Hypothalamus (tissue), 51 donors: ENCODE data around the gene PCDHGA12.

Experiments
- DNase-seq, 51 donors: peaks; one replicate each; lab custom pipeline; 2025; lab: John Stamatoyannopoulos, UW

The PCDHGA12 gene

GRCh38 chr5:141437221-141437620, 6.9 kb downstream of the PCDHGA12 start:
- no peak for DNase-seq

- DNase-seq = no peak
These were observed 9.3 kb downstream of the PCDHGA12 start for GRCh38 chr5:141439411-141440141.

GRCh38 chr5:141440341-141440740, 10.0 kb downstream of the PCDHGA12 start:
- no peak for DNase-seq

- DNase-seq = no peak
These were observed 11.4 kb downstream of the PCDHGA12 start for GRCh38 chr5:141441571-141442170.

GRCh38 chr5:141465351-141465750, 35.0 kb downstream of the PCDHGA12 start:
- no peak for DNase-seq

GRCh38 chr5:141475625-141476131, 45.4 kb downstream of the PCDHGA12 start, which contains the start of gene PCDHGC3:
Gene PCDHGC3 (plus strand): TSS chr5:141475966. CDS start chr5:141476117, 151 bp downstream.
- DNase-seq = peak in 43 of 51 donors; percentile 43 to 92 (median 82)

- peak in 11 of 51 donors; percentile 27 to 80 (median 46) for DNase-seq
These were observed 46.0 kb downstream of the PCDHGA12 start for GRCh38 chr5:141476132-141476911.

- DNase-seq = peak in 2 of 51 donors; percentile 30 to 60
These were observed 46.8 kb downstream of the PCDHGA12 start for GRCh38 chr5:141477044-141477575.

- DNase-seq = no peak
These were observed 47.5 kb downstream of the PCDHGA12 start for GRCh38 chr5:141477815-141478214.

GRCh38 chr5:141478321-141478945, 48.1 kb downstream of the PCDHGA12 start:
- DNase-seq = no peak

GRCh38 chr5:141479776-141480175, 49.5 kb downstream of the PCDHGA12 start:
- DNase-seq = no peak
